ENCODE results near the gene ZNF711. TPM values are rescaled to one million over a fixed set of nuclear protein-coding genes. Genes with fewer than 3 reads are reported as not detected.
"Not testable (repeated sequence)": the region's sequence is repeated elsewhere in the genome, so short reads cannot be mapped to it uniquely, and the experiment has no call there.

Gene ZNF711
- total RNA-seq, 4 donors from 2014 or later, result 0.51 to 71.3 (median 6.9) TPM

- H3K4me3 ChIP-seq, result no peak overlapping the region
- no peaks in the 10 kb centered on the region for H3K36me3 ChIP-seq
- no peaks in the 10 kb centered on the region for H3K9me3 ChIP-seq
- no peak for DNase-seq
- H3K27ac ChIP-seq, result no peak overlapping the region
- no peaks in the 10 kb centered on the region for H3K27me3 ChIP-seq
- no peaks in the 10 kb centered on the region for H3K4me1 ChIP-seq
- TF ChIP-seq CTCF (IDR thresholded peaks at IDR 0.05) (no peak), POLR2A (IDR thresholded peaks at IDR 0.05) (no peak)
- intact Hi-C loops (cut with DNase I; ENCODE audit: low total_unique reads), result no loop called here
Measured at GRCh38 chrX:85288992-85289723, 45.4 kb downstream of the ZNF711 start.

GRCh38 chrX:85303544-85303943 lies 59.8 kb downstream of the ZNF711 start:
- intact Hi-C loops (cut with DNase I; ENCODE audit: low total_unique reads), result no loop called here
- H3K4me3 ChIP-seq, result no peak overlapping the region
- no peaks in the 10 kb centered on the region for H3K4me1 ChIP-seq
- H3K27me3 ChIP-seq, result no peaks in the 10 kb centered on the region
- H3K9me3 ChIP-seq, result no peaks in the 10 kb centered on the region
- no peak for DNase-seq
- H3K36me3 ChIP-seq, result no peaks in the 10 kb centered on the region
- H3K27ac ChIP-seq, result no peak overlapping the region
- TF ChIP-seq POLR2A (IDR thresholded peaks at IDR 0.05) (no peak), CTCF (IDR thresholded peaks at IDR 0.05) (no peak)

- no peak for DNase-seq
- no peaks in the 10 kb centered on the region for H3K9me3 ChIP-seq
- H3K27me3 ChIP-seq, result no peaks in the 10 kb centered on the region
- no peak for TF ChIP-seq POLR2A (IDR thresholded peaks at IDR 0.05)
- TF ChIP-seq CTCF (IDR thresholded peaks at IDR 0.05), result no peak
- no peaks in the 10 kb centered on the region for H3K36me3 ChIP-seq
- no peak overlapping the region for H3K27ac ChIP-seq
- no peaks in the 10 kb centered on the region for H3K4me1 ChIP-seq
- intact Hi-C loops (cut with DNase I; ENCODE audit: low total_unique reads), result no loop called here
- no peak overlapping the region for H3K4me3 ChIP-seq
Measured at GRCh38 chrX:85309717-85310116, 65.9 kb downstream of the ZNF711 start.

- H3K36me3 ChIP-seq; H3K4me1 ChIP-seq; H3K27ac ChIP-seq; DNase-seq; H3K27me3 ChIP-seq; H3K9me3 ChIP-seq; intact Hi-C loops (cut with DNase I; ENCODE audit: low total_unique reads); H3K4me3 ChIP-seq: not testable (repeated sequence)
Measured at GRCh38 chrX:85311348-85311747, 67.6 kb downstream of the ZNF711 start.

Other genes with a start within 250 kb of the ZNF711 start
- 10 to 100 TPM in 2 of 4 donors, 1 to 10 TPM in 2; 2.3 to 22.4 (median 12.1) TPM for gene APOOL, start 240.1 kb upstream of the ZNF711 start, total RNA-seq
- under 1 TPM in 1 of 4 donors, not detected in 3; 0.48 TPM for gene SATL1, start 212 bp upstream of the ZNF711 start, total RNA-seq
- 1 to 10 TPM in 2 of 4 donors, under 1 TPM in 1, not detected in 1; 0.26 to 1.6 (median 1.0) TPM for gene POF1B, start 135.7 kb downstream of the ZNF711 start, total RNA-seq

Measured in uterus (tissue), 4 donors.